GM18520 (cell line): ENCODE results near the gene ARF1.

ENCODE experiments used
- ATAC-seq: cut with Tn5 transposase; IDR thresholded peaks from one replicate; pipeline ENCODE4 v1.9.1; 2021; ENCODE audit not compliant: unreplicated experiment

The ARF1 gene

DNA sequence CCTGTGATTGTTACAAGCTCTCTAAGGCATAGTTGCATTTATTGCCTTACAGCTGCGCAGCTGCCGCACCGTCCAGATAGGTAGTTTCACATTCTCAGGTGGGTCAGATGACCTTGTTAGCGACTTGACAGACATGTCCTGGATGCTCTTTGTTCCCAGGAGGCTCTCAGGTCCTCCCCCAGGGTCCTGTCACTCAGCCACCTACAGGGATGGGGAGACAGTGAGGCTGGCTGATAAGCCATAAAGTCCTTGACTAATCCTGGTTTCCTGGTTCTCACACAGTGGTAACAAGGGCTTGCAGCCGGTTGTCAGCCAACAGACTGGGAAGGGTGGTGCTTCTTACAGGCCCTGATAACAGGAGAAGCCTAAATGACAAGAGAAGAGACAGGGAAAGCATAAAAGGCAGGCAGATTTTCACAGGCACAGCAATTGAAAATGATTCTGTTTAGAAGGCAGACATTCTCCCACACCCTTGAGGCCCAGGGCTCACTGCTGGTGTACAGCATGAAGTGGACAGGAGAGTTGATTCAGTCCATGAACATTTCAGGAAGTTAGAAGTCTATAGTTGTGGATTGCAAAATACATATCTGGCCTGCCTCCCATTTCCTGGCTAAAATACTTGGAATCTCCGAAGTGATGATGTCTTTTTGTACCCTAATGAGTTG lies 2.9 kb downstream of the ARF1 start:
- no peak for ATAC-seq

DNA sequence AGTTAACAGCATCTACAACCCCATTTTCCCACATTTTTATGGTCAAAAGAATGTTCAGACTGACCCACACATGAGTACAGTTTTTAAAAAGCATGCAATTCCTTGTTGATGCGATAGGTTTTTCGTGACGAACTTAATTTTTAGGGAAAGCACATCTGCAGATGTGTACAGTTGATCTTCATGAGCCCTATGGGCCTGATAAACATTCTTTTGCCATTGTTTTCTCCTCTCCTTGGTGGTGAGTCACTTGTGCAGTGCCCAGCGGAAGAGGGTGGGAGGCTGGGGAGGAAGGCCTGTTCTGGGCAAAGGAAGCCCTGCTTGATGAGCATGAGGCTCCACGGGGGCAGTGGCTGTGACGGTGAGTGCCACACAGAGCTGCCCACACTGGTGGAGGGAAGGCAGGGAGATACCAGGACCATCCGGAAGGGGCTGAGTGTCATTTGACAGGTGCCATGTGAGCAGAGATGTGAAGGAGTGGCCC lies 5.3 kb downstream of the ARF1 start:
- ATAC-seq = no peak

DNA sequence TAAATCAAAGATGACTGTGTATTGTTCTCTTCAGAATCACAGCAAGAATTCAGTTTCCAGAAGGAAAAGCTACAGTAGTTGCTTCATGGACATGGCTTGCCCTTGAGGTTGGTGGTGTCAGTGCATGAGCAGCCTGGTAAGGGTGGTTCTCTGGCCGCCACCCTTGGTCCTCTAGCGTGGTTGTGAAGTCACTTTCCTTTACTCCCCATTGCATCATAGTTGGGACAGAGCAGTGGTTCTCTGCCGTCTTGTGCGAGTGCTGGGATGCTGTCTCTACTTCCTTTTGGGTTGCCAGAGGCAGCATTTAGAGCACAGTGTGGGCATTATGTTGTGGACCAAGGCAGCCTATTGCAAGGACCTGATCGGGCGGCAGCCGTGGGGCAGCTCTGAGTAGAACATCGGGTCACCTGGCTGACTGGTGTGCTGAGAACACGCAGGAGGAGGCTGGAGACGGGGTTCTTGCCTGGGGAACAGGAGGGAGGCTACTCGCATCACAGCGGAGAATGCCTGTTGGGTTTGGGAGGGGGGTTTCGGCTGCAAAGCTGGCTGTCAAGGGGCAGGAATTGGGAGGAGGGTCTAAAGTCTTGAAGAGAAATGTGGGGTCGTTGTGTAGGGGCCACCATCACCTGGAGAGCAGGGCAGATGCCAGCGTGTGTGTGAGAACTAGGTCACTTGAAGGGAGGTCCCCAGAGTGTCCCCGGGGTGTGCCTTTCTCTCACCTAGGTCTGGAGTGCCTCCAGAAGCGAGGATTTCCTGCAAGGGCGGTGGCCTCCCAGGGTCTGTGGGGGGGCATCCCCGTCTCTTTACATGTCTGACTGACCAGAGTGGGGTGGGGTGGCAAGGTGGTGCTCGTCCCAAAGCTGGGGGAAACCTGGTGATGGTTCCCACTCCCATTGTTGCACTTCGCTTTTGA lies 6.3 kb downstream of the ARF1 start:
- ATAC-seq = no peak

DNA sequence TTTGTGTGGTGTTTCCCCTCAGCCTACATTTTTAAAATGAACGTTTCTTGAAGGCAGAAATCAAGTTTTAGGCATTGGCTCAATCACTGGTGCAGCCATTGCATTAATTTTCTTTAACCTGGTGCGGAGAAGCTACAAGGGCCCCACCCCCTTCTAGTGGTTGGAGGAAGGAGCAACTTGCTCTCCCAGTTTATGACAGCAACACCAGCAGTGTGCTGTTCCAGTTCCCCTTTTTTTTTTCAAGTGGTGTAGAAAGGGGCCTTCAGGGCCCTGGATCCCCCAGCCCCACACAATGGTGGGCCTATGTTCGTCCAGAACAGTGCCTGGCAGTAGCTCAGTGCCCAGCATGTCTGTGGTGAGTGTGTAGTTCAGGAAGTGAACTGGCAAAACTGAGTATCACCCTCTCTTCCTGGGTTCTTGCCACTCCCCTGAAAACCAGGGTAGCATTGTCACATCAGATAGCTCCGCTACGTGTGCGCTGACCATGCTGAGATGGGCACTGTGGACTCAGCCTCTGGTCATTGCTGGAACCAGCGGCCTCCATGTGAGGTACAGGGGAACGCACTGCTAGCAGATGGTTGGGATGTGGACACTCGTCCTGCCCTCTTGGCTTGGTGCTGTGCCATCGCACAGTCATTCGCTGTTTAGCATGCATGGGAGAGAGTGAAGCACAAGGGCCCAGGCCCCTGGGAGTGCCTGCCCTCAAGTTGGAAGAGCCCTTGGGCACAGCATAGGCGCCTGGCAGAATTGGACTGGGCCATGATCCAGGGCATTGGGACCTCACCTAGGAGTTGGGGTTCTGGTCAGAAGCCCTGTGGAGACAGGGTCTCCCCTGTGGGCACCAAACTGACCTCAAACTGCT lies 7.2 kb downstream of the ARF1 start:
- ATAC-seq = no peak

DNA sequence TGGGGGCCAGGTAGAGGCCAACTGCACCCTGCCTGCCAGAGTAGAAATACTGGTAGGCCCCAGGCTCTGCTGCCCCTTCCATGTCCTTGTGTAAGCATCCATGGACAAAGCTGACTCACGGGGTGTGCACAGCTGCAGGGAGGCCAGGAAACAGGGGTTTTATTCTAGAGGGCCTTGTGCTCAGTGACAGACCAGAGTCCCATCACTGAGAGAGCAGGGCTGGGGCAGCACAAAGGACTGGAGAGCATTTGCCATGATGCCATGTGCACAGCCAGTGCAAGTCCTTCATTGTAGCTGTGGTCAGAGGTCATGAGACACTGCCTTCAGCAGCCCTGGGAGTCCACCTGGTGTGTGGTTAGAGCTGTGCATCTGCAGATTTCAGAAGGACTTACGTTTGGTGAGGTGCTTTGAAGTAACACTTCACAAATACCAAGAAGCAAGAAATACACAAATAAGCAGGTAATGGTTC lies 8.1 kb downstream of the ARF1 start:
- ATAC-seq = peak; percentile 33

DNA sequence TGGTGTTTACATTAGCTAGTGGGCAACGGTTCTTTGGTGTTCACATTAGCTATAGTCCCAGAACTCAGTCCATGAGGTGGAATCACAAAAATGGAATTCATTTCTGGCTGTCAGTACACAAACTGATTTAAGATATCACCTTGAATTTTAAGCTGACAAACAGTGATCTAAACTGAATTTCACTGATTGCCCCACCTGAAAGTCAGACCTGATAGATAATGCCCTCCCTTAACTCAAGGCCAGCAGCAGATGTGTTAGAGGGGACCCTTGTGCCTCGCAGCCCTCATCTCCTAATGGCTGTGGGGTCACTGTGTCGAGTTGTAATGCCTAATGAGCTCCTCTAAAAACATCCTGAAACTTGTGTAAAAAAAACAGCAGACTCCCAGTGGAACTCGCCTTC lies 8.6 kb downstream of the ARF1 start:
- no peak for ATAC-seq

DNA sequence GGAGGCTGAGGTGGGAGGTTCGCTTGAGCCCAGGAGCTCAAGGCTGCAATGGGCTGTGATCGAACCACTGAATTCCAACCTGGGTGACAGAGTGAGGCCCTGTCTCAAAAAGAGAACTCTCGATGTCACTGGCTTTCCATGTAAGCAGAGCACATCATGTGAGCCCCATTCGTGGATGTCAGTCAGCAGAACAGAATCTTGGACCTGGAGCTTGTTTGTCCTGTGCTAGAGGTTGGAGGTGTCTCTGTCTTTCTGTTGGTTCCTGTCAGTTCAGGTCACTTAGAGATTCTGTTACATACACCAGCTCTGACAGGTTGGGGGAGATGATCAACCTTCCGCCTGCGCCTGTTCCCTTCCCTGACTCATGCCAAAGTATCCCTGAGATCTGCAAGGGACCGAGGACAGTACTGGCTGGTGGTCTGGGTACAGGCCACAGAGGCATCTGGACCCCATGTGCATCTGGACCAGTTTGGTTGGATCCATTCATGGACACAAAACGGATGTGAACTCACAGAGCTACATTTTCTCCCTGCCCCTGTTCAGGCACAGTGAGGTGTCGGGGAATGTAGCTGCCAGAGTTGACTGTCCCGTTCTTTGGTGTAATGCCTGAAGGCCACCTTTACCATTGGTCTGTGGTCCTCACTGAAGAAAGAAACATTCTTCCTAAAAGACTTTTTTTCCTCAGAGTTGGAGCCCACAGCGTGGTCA lies 10.0 kb downstream of the ARF1 start:
- ATAC-seq = no peak

DNA sequence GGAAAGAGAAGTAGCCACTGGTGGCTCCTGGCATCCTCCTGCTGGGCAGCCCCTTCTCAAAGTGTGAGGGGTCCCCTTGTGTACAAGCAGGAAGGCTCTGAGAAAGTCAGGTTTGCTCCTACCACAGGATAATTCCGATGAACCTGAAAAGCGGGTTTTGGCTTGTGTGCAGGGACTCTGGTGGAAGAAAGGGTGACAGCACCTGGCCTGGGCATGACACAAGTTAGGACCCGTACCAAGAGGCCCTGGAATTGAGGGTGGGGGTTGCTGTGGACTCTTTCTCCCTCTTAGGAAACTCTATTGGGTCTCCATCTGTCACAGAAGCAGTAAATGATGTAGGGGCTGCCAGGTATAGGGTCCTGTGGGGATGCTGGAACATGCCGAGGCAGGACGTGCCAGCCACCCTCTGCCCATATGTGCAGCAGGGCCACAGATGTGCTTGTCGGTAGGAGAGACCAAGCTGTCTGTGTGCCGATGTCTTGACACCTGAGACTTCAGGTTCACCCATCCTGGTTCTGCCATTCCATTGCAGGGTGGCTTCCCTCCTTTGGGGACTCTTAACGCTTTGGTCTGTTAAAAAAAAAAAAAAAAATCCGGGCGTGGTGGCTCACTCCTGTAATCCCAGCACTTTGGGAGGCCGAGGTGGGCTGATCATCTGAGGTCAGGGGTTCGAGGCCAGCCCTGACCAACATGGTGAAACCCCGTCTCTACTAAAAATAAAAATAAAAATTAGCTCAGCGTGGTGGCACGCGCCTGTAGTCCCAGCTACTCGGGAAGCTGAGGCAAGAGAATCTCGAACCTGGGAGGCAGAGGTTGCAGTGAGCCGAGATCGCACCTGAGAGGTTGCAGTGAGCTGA lies 10.8 kb downstream of the ARF1 start:
- ATAC-seq = no peak

DNA sequence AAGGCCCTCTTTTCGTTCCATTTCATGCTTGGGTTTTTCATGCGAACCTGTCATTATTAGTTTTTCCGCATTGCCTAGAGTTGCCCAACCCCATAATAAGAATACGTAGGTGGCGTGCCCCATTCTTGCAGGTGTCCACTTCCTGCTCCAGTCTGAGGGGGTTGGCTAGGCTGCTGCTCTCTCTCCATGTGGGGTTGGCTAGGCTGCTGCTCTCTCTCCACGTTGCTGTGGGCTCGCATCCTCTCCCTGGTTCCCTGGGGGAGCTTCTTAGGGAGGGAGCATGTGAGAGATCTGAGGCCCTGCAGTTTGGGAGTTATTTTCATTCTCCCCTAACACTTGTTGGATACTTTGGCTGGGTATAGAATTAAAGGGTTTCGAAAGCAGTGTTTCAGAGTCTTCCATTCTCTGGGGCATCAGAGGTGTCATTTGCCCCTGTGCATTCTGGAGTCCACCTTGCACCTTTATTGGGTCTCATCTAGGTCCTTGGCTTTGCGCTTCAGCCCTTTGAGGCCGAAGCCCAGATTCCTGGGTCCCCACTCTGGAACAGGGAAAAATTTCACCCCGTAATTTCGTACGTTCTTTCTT lies 12.0 kb downstream of the ARF1 start:
- no peak for ATAC-seq

DNA sequence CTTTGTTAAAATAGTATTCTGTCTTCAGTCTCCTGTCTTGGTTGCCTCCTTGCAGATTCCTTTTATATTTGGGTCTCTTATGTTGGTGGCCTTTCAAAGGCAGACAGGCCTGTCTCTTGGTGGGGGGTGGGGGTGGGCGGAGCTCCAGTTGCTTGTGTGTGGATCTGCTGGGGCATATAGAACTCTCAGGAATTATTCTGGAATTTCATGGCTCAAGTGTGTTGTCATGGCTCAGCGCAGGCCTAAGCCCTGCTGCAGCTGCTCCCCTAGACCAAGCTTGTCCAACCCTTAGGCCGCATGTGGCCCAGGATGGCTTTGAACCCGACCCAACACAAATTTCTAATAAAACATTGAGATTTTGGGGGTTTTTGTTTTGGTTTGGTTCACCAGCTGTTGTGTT lies 12.7 kb downstream of the ARF1 start:
- ATAC-seq = no peak

DNA sequence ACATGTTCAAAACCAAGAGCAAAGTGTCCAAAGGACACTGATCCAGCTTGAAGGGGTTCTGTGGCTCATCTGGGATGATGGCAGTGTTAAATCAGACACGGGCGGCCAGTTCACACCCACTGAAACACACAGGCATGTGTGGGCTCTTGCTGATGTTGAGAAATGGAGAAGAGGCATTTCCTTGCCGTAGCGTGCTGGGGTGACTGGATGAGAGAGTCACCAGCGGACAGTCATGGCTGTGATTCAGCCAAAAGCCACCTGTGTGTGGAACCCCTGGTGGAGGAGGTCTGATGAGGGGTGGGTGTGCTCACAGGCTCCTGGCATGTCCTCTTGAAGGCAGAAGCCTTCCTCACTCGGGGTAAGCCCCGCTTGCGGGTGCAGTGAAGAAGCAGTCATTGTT lies 13.4 kb downstream of the ARF1 start:
- no peak for ATAC-seq

DNA sequence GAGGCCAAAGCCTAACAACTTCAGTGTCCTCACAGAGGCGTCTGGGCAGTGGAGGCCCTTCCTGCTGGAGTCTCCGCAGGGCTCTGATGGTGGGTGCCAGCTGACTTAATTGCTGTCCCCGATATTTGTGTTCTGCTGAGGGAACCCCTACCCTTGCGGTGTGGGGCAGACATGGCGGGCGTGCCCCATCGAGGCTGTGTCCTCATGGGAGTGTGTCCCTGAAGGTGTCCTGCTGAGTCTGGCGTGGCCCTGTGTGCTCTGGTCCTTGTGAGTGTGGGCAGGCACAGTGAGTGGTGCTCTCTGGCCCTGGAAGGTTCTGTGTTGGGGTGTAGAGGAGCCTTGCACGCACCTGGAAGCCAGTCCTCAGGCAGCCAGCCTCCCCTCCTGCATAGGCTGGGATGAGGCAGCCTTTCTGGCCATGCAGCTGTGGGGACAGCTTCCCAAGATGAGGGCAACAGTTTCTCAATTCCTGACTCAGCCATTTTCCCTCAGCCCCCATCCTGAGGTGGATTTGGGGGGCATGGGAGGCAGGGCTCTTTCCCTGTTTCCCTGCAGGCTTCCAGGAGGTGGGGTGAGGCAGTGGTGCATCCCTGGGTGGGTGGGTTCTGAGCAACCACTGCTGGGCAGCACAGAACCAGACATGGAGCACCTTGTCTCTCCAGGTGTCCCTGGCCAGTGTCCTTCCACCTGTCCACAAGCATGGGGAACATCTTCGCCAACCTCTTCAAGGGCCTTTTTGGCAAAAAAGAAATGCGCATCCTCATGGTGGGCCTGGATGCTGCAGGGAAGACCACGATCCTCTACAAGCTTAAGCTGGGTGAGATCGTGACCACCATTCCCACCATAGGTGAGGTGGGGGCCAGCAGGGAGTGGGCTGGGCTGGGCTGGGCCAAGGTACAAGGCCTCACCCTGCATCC lies 14.2 kb downstream of the ARF1 start:
- no peak for ATAC-seq

DNA sequence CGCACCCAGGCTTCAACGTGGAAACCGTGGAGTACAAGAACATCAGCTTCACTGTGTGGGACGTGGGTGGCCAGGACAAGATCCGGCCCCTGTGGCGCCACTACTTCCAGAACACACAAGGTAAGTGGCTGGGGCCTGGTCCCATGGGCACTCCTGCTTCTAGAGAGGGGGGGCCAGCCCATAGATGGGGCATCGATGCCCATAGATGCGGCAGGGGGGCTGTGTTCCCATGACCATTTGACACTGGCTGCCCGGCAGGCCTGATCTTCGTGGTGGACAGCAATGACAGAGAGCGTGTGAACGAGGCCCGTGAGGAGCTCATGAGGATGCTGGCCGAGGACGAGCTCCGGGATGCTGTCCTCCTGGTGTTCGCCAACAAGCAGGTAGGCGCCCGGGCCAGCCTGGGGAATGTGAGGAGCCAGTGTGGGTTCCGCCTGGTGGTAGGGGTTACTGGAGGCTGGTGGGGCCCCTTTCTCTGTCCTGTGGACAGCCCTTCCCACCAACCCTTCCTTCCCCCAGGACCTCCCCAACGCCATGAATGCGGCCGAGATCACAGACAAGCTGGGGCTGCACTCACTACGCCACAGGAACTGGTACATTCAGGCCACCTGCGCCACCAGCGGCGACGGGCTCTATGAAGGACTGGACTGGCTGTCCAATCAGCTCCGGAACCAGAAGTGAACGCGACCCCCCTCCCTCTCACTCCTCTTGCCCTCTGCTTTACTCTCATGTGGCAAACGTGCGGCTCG lies 15.0 kb downstream of the ARF1 start:
- ATAC-seq = no peak

DNA sequence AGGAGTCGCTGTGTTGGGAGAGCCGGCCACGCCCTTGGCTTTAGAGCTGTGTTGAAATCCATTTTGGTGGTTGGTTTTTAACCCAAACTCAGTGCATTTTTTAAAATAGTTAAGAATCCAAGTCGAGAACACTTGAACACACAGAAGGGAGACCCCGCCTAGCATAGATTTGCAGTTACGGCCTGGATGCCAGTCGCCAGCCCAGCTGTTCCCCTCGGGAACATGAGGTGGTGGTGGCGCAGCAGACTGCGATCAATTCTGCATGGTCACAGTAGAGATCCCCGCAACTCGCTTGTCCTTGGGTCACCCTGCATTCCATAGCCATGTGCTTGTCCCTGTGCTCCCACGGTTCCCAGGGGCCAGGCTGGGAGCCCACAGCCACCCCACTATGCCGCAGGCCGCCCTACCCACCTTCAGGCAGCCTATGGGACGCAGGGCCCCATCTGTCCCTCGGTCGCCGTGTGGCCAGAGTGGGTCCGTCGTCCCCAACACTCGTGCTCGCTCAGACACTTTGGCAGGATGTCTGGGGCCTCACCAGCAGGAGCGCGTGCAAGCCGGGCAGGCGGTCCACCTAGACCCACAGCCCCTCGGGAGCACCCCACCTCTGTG lies 15.9 kb downstream of the ARF1 start:
- no peak for ATAC-seq

DNA sequence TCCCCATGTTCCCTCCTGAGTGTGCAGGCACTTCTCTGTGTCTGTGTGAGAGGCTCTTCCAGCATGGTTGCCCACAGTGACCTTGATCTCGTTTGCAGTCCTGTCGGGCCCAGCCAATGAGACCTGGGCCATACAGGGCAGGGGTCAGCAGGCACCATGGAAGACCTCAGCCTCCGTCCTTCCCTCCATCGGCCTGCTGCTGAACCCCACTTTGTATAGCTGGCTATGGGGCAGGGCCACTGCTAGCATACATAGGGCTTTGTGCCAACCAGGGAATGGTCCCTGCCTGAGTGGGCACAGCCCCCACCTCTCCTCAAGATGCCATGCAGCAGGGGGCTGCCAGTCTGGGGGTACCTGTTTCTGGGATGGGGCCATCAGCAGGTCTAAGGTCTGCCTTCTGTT lies 16.8 kb downstream of the ARF1 start:
- ATAC-seq = no peak

DNA sequence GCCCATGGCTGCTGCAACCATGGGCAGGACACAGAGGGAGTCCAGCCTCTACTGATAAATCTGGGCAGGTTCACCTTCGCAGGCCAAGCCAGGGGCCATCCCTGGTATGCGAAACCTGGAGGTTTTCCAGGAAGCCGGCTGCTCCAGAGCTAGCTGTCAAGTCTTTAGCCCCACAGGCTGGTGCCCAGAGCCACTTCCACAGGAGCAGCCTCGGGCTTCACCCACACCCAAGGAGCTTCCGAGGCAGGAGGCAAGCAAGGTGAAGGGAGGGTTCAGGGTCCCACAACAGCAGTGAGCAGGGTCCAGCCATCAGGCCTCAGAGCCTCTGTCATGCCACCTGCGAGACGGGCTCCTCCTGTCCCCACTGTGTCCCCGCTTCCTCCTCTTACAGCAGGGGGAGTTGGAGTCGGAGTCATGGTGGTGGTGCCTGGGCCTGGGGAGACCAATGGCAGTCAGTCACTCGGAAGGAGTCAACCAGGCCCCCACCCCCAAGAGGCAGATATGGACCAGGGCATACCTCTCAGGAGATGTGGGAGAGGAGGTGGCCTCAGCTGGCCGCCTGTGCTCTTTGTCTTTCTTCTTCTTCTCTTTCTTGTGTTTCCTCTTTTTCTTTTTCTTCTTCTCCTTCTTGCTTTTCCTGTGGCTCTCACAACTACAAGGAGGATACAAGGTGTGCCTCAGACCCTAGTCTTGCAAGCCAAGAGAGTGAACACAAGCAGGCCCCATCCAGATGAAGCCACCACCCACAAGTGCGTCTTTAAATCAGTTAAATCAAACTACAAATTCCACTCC lies 18.5 kb downstream of the ARF1 start:
- ATAC-seq = no peak
